ENCODE measurements around the gene METTL21A. TPM values are rescaled to one million over a fixed set of nuclear protein-coding genes. Genes with fewer than 3 reads are reported as not detected.

The METTL21A gene
- total and polyA plus RNA-seq, 2 donors = 29.8 to 31.8 TPM

Other genes starting within 250 kb of the METTL21A start
- 50.9 TPM for gene CREB1, start 95.4 kb downstream of the METTL21A start, total RNA-seq
- 15.5 TPM for gene CREB1, start 95.4 kb downstream of the METTL21A start, polyA plus RNA-seq
- gene CCNYL1, start 86.2 kb upstream of the METTL21A start, total RNA-seq = 6.7 TPM
- gene CCNYL1, start 86.2 kb upstream of the METTL21A start, polyA plus RNA-seq = 10.5 TPM
- gene FZD5, start 144.5 kb upstream of the METTL21A start, total RNA-seq = 3.3 TPM
- gene FZD5, start 144.5 kb upstream of the METTL21A start, polyA plus RNA-seq = 2.9 TPM